MM.1S (cell line): ENCODE measurements around the gene SCP2.

Experiments used
- EZH2 ChIP-seq: fragments of 300-600 bp; sonication (generic); optimal IDR thresholded peaks from 2 replicates; pipeline ENCODE3; 2017; ENCODE audit warnings: low read depth, mild to moderate bottlenecking, antibody characterized with exemption, low read length, mixed read lengths
- TF ChIP-seq, protein P1 (sequence below): fragments of 300-600 bp; sonication (generic); IDR thresholded peaks from 2 replicates; pipeline ENCODE4 v1.5.1; 2016; ENCODE audit warnings: antibody characterized with exemption, low read length, mixed read lengths

DNA sequence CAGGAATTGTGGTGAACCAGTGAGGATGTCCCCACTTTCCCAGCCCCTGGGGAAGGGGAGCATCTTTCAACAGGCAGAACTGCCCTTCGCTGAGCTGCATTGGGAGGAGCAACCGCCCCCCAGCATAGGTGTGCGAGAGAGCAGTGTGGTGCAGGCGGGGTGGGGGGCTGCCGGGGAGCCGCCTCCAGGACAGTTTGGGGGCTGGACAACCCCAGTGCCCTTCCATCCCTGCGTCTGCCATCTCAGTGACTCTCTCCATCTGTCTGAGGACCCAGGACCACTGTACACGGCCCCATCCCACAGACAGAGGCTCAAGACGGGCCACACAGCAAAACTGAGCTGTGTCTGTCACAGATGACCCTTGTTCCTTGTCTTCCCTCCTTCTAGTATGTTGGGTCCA lies 149.1 kb downstream of the SCP2 start:
- TF ChIP-seq EZH2, result no peak
- TF ChIP-seq, protein P1, sequence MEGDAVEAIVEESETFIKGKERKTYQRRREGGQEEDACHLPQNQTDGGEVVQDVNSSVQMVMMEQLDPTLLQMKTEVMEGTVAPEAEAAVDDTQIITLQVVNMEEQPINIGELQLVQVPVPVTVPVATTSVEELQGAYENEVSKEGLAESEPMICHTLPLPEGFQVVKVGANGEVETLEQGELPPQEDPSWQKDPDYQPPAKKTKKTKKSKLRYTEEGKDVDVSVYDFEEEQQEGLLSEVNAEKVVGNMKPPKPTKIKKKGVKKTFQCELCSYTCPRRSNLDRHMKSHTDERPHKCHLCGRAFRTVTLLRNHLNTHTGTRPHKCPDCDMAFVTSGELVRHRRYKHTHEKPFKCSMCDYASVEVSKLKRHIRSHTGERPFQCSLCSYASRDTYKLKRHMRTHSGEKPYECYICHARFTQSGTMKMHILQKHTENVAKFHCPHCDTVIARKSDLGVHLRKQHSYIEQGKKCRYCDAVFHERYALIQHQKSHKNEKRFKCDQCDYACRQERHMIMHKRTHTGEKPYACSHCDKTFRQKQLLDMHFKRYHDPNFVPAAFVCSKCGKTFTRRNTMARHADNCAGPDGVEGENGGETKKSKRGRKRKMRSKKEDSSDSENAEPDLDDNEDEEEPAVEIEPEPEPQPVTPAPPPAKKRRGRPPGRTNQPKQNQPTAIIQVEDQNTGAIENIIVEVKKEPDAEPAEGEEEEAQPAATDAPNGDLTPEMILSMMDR, result no peak
